22Rv1 (cell line): ENCODE measurements around the gene LRRC3C.

Source experiments
- H3K27ac ChIP-seq: fragments of 450-650 bp; 2 replicates; pipeline ENCODE4 v1.5.1; 2017
- ZFX ChIP-seq: fragments of 450-650 bp; IDR thresholded peaks from 2 replicates; pipeline ENCODE4 v1.6.1; 2017; ENCODE audit warnings: antibody characterized with exemption, borderline replicate concordance
- TF ChIP-seq, protein P1 (sequence below): fragments of 450-650 bp; IDR thresholded peaks from 2 replicates; pipeline ENCODE4 v1.5.1; 2017; ENCODE audit warnings: mild to moderate bottlenecking

LRRC3C gene

GRCh38 chr17:39933912-39934311, 6.4 kb downstream of the LRRC3C start:
- TF ChIP-seq, protein P1, sequence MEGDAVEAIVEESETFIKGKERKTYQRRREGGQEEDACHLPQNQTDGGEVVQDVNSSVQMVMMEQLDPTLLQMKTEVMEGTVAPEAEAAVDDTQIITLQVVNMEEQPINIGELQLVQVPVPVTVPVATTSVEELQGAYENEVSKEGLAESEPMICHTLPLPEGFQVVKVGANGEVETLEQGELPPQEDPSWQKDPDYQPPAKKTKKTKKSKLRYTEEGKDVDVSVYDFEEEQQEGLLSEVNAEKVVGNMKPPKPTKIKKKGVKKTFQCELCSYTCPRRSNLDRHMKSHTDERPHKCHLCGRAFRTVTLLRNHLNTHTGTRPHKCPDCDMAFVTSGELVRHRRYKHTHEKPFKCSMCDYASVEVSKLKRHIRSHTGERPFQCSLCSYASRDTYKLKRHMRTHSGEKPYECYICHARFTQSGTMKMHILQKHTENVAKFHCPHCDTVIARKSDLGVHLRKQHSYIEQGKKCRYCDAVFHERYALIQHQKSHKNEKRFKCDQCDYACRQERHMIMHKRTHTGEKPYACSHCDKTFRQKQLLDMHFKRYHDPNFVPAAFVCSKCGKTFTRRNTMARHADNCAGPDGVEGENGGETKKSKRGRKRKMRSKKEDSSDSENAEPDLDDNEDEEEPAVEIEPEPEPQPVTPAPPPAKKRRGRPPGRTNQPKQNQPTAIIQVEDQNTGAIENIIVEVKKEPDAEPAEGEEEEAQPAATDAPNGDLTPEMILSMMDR: no peak
- no peak for TF ChIP-seq ZFX

GRCh38 chr17:39934324-39934723, 6.8 kb downstream of the LRRC3C start:
- peak overlapping the region; percentile 54 for H3K27ac ChIP-seq
- TF ChIP-seq ZFX: no peak
- TF ChIP-seq, protein P1: no peak

More at GRCh38 chr17:39933912-39934311, 6.4 kb downstream of the LRRC3C start:
- H3K27ac ChIP-seq: peak overlapping the region; percentile 54

DNA sequence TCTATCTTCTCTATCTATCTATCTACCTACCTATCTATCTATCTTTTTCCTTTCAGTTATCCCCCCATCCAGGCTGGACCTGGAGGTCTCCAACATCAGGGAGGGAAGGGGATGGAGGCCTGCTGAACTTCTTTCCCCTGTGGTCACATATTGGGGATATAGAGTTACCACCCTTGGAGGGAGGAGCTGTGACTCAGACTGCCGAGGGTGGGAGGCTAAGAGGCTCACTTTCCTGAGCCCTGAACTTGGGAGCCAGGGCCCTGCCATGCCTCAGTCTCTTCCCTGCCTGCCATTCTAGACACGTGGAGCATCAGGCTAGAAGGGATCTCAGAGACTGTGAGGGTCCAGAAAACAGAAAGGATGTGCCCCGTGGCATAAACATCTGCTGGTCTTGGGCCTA, 8.4 kb downstream of the LRRC3C start:
- no peak overlapping the region for H3K27ac ChIP-seq
- TF ChIP-seq ZFX: no peak
- TF ChIP-seq, protein P1: no peak

GRCh38 chr17:39937447-39937846, 9.9 kb downstream of the LRRC3C start:
- TF ChIP-seq, protein P1: no peak
- TF ChIP-seq ZFX: no peak

DNA sequence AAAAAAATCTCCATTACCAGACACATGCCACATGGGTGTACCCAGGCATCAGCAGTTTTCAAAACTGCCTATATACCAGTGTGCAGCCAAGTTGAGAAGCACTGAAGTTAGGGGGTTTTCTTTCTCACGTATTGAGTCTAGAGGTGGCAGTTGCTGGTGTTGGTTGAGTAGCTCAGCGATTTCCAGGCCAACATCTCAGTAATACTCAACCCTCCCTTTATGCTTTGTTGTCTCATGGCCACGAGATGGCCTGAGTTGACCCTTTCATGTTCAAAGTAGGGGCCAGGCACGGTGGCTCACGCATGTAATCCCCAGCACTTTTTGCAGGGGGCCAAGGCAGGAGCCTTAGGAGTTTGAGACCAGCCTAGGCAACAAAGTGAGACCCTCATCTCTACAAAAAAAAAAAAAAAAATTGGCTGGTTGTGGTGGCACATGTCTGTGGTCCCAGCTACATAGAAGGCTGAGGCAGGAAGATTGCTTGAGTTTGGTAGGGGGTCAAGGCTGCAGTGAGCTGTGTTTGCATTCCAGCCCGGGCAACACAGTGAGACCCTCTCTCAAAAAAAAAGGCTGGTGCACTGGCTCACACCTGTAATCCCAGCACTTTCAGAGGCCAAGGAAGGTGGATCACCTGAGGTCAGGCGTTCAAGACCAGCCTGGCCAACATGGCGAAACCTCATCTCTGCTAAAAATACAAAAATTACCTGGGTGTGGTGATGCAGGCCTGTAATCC, 10.8 kb downstream of the LRRC3C start:
- no peak for TF ChIP-seq ZFX

More at GRCh38 chr17:39937447-39937846, 9.9 kb downstream of the LRRC3C start:
- H3K27ac ChIP-seq: no peak overlapping the region

DNA sequence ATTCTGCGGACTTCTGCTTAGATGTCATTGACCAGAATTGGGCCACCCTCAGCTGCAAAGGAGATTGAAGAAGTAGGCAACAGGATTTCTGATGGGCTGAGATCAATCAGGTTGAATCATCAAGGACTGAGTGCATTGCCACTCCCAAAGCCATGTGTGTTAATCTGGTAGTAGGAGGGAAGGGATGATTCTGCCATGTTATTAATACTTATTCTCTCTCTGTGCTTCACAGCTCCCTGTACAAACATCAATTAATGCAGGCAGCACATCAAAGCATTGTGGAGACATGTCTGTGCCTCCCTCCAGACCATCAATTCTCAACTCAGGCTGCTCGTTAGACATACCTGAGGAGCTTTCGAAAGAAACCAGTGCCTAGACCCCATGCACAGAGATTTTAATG, 11.6 kb downstream of the LRRC3C start:
- TF ChIP-seq, protein P1: no peak
- TF ChIP-seq ZFX: no peak
- H3K27ac ChIP-seq: no peak overlapping the region

More for the DNA sequence above, 10.8 kb downstream of the LRRC3C start:
- H3K27ac ChIP-seq: no peak overlapping the region

- no peak overlapping the region for H3K27ac ChIP-seq
- TF ChIP-seq, protein P1: peak; percentile 28
- TF ChIP-seq ZFX: no peak
Observed at GRCh38 chr17:39939588-39940419, 12.3 kb downstream of the LRRC3C start.
